H1 (cell line): Measurements from ENCODE around the gene LIN28A. TPM values are rescaled to one million over a fixed set of nuclear protein-coding genes. Genes with fewer than 3 reads are reported as not detected.

ENCODE experiments used
- CTCF ChIA-PET: fragments of 300-600 bp; sonication (Branson Sonifier 250); formaldehyde crosslinking; loops from one replicate; lab custom pipeline; 2021; ENCODE audit not compliant: partially characterized antibody; lab: Charles Lee
- POLR2A ChIA-PET: fragments of 300-600 bp; sonication (Branson Sonifier 250); formaldehyde crosslinking; loops from one replicate; lab custom pipeline; 2021; ENCODE audit warnings: inconsistent platforms; ENCODE audit not compliant: partially characterized antibody; lab: Charles Lee
- DNase-seq, 2 experiments: peaks; one replicate each; pipeline versions ENCODE4 v3.0.0 to v3.0.0-alpha.2; 2010 to 2022; ENCODE audit warnings: low spot score in 2 of 2, low read depth in 1 of 2, mixed read lengths in 1 of 2
- FAIRE-seq: peaks from 2 replicates; lab custom pipeline; 2011; peaks lifted over from hg19 to GRCh38; lab: Jason Lieb, UNC
- H2AFZ ChIP-seq: 2 replicates; pipeline ENCODE4 v1.8.1; 2012; ENCODE audit warnings: low read length, inconsistent platforms
- H2AK5ac ChIP-seq: 2 replicates; pipeline ENCODE4 v1.6.1; 2013; ENCODE audit warnings: low read depth, low read length
- H2BK120ac ChIP-seq: replicated peaks from 2 replicates; pipeline ENCODE3; 2013; ENCODE audit warnings: low read depth, low read length, inconsistent platforms
- H2BK12ac ChIP-seq: 2 replicates; pipeline ENCODE4 v1.6.1; 2013; ENCODE audit warnings: low read depth, low read length
- H2BK15ac ChIP-seq: 2 replicates; pipeline ENCODE4 v1.6.1; 2013; ENCODE audit warnings: low read length
- H2BK20ac ChIP-seq: 2 replicates; pipeline ENCODE4 v1.6.1; 2013; ENCODE audit warnings: low read length
- H2BK5ac ChIP-seq: 2 replicates; pipeline ENCODE4 v1.6.1; 2013; ENCODE audit warnings: low read depth, low read length
- H3K14ac ChIP-seq: 2 replicates; pipeline ENCODE4 v1.6.1; 2013; ENCODE audit warnings: inconsistent platforms; ENCODE audit not compliant: insufficient read length
- H3K18ac ChIP-seq: 2 replicates; pipeline ENCODE4 v1.6.1; 2013; ENCODE audit warnings: low read length; ENCODE audit errors: extremely low read depth
- H3K23ac ChIP-seq: 2 replicates; pipeline ENCODE4 v1.6.1; 2013; ENCODE audit warnings: inconsistent platforms; ENCODE audit not compliant: insufficient read length
- H3K23me2 ChIP-seq: 2 replicates; pipeline ENCODE4 v1.6.1; 2013; ENCODE audit warnings: low read depth, low read length
- H3K27ac ChIP-seq: 2 replicates; pipeline ENCODE4 v1.6.1; 2011; ENCODE audit warnings: low read depth, low read length, inconsistent platforms
- H3K27me3 ChIP-seq, 4 experiments: replicated peaks in 1 of 4; 1 replicate in 1 of 4; 2 replicates in 3 of 4; pipeline versions ENCODE4 v1.6.1 to v1.8.1; 2011 to 2013; ENCODE audit warnings: low read length in 3 of 4, mild to moderate bottlenecking in 3 of 4, inconsistent platforms in 2 of 4, mixed read lengths in 2 of 4, moderate library complexity in 1 of 4; ENCODE audit not compliant: control insufficient read depth in 3 of 4, insufficient read depth in 3 of 4; ENCODE audit errors: extremely low read depth in 1 of 4
- H3K36me3 ChIP-seq, 4 experiments: 2 replicates each; pipeline versions ENCODE4 v1.6.1 to v1.8.1; 2011 to 2013; ENCODE audit warnings: mild to moderate bottlenecking in 4 of 4, low read length in 3 of 4, moderate library complexity in 2 of 4, control low read depth in 1 of 4, inconsistent platforms in 1 of 4; ENCODE audit not compliant: insufficient read depth in 4 of 4, control insufficient read depth in 2 of 4
- H3K4ac ChIP-seq: replicated peaks from 2 replicates; pipeline ENCODE3; 2013; ENCODE audit warnings: low read length, low read depth, mixed read lengths, inconsistent platforms; ENCODE audit not compliant: insufficient read length
- H3K4me1 ChIP-seq, 4 experiments: replicated peaks in 1 of 4; 1 replicate in 1 of 4; 2 replicates in 3 of 4; pipeline versions ENCODE4 v1.6.1 to v1.8.1; 2011 to 2013; ENCODE audit warnings: low read length in 3 of 4, inconsistent platforms in 2 of 4, mixed read lengths in 1 of 4; ENCODE audit not compliant: insufficient read depth in 4 of 4, control insufficient read depth in 3 of 4
- H3K4me2 ChIP-seq, 2 experiments: 2 replicates each; pipeline versions ENCODE4 v1.6.1 to v1.8.1; 2011 to 2013; ENCODE audit warnings: low read depth in 2 of 2, low read length in 2 of 2, control low read depth in 1 of 2, inconsistent platforms in 1 of 2, mild to moderate bottlenecking in 1 of 2; ENCODE audit not compliant: insufficient read depth in 1 of 2
- H3K4me3 ChIP-seq, 4 experiments: fragments of 200-600, 300-600 bp in 1 of 4; sonication (generic), shearing (Covaris generic), sonication (Bioruptor Twin) in 1 of 4; 2 replicates each; pipeline versions ENCODE4 v1.5.1 to v1.8.1; 2011 to 2016; ENCODE audit warnings: low read length in 4 of 4, low read depth in 3 of 4, control low read depth in 2 of 4, inconsistent platforms in 2 of 4, mild to moderate bottlenecking in 2 of 4, mixed read lengths in 1 of 4, moderate library complexity in 1 of 4; ENCODE audit not compliant: insufficient read depth in 2 of 4; ENCODE audit errors: extremely low read depth in 1 of 4
- H3K56ac ChIP-seq: replicated peaks from 2 replicates; pipeline ENCODE3; 2013; ENCODE audit warnings: low read depth, mild to moderate bottlenecking, mixed read lengths, low read length, inconsistent platforms; ENCODE audit not compliant: insufficient read length
- H3K79me1 ChIP-seq: 2 replicates; pipeline ENCODE4 v1.6.1; 2013; ENCODE audit warnings: low read depth, low read length, control low read depth
- H3K79me2 ChIP-seq, 2 experiments: 2 replicates each; pipeline versions ENCODE4 v1.6.1 to v1.8.1; 2012 to 2013; ENCODE audit warnings: low read length in 2 of 2, mild to moderate bottlenecking in 2 of 2, inconsistent platforms in 1 of 2; ENCODE audit not compliant: insufficient read depth in 2 of 2, control insufficient read depth in 1 of 2
- H3K9ac ChIP-seq, 4 experiments: replicated peaks in 1 of 4; 1 replicate in 1 of 4; 2 replicates in 3 of 4; pipeline versions ENCODE4 v1.6.1 to v1.8.1; 2011 to 2013; ENCODE audit warnings: low read depth in 3 of 4, low read length in 3 of 4, control low read depth in 2 of 4, mild to moderate bottlenecking in 2 of 4, moderate library complexity in 2 of 4, inconsistent platforms in 1 of 4; ENCODE audit errors: extremely low read depth in 1 of 4
- H3K9me3 ChIP-seq, 2 experiments: 2 replicates each; pipeline versions ENCODE4 v1.6.1 to v1.8.1; 2012 to 2013; ENCODE audit warnings: mild to moderate bottlenecking in 2 of 2, moderate library complexity in 2 of 2, control low read depth in 1 of 2, inconsistent platforms in 1 of 2, low read depth in 1 of 2, low read length in 1 of 2, mixed read lengths in 1 of 2; ENCODE audit not compliant: insufficient read depth in 2 of 2
- H4K20me1 ChIP-seq, 2 experiments: replicated peaks in 1 of 2; 2 replicates each; pipeline versions ENCODE3 to v1.8.1; 2011 to 2013; ENCODE audit warnings: inconsistent platforms in 2 of 2, low read length in 2 of 2, mild to moderate bottlenecking in 1 of 2; ENCODE audit not compliant: insufficient read depth in 2 of 2, control insufficient read depth in 1 of 2
- H4K5ac ChIP-seq: 2 replicates; pipeline ENCODE4 v1.6.1; 2013; ENCODE audit warnings: low read length, low read depth, mixed read lengths, inconsistent platforms; ENCODE audit not compliant: insufficient read length
- H4K8ac ChIP-seq: 2 replicates; pipeline ENCODE4 v1.8.0; 2013; ENCODE audit warnings: mild to moderate bottlenecking, moderate library complexity, low read length, inconsistent platforms; ENCODE audit not compliant: insufficient read depth; ENCODE audit errors: extremely low read depth
- H4K91ac ChIP-seq: replicated peaks from 2 replicates; pipeline ENCODE3; 2013; ENCODE audit warnings: low read length, mixed read lengths, inconsistent platforms; ENCODE audit not compliant: insufficient read length
- POU5F1 ChIP-seq: IDR thresholded peaks from 2 replicates; pipeline ENCODE4 v1.6.1; 2011; ENCODE audit warnings: low read depth, mild to moderate bottlenecking, low read length, moderate library complexity
- RBBP5 ChIP-seq: IDR thresholded peaks from 2 replicates; pipeline ENCODE4 v1.7.1; 2012; ENCODE audit warnings: low read depth, mild to moderate bottlenecking, inconsistent platforms, low read length, moderate library complexity, borderline replicate concordance
- RNF2 ChIP-seq: fragments of 200-900, 300-1000 bp; sonication (generic); IDR thresholded peaks from 2 replicates; pipeline ENCODE4 v1.7.1; 2016; ENCODE audit warnings: borderline replicate concordance, low read depth, mild to moderate bottlenecking, antibody characterized with exemption, low read length; ENCODE audit not compliant: poor library complexity, severe bottlenecking; ENCODE audit errors: missing control alignments
- TEAD4 ChIP-seq: IDR thresholded peaks from 2 replicates; pipeline ENCODE4 v1.6.1; 2012; ENCODE audit warnings: low read depth, low read length, inconsistent platforms, mixed read lengths
- ZNF274 ChIP-seq: IDR thresholded peaks from 2 replicates; pipeline ENCODE4 v1.7.0; 2012; ENCODE audit warnings: low read length, borderline replicate concordance; ENCODE audit errors: extremely low read depth
- WGBS, 2 experiments: shearing (Covaris generic) in 1 of 2; methylation state at CpG; one replicate each; pipeline versions ENCODE4 v1.1.6 to v1.1.7; 2013 to 2015; ENCODE audit warnings: low lambda C conversion rate in 2 of 2, mixed read lengths in 2 of 2, inconsistent platforms in 1 of 2, low coverage in 1 of 2, missing lambda C conversion rate in 1 of 2; ENCODE audit not compliant: insufficient replicate concordance in 2 of 2, insufficient coverage in 1 of 2, insufficient read length in 1 of 2; ENCODE audit errors: extremely low coverage in 1 of 2, missing lambda C conversion rate in 1 of 2; 5-methylcytosine and 5-hydroxymethylcytosine counted together
- polyA plus RNA-seq, 7 experiments: library from polyadenylated mRNA; depleted of rRNA in 3 of 7; stranded (reverse) in 5 of 7; unstranded in 2 of 7; fragments of >200 nt in 5 of 7; fragments of 200-250 nt in 2 of 7; gene quantifications; 1 replicate in 5 of 7; 2 replicates in 1 of 7; 4 replicates in 1 of 7; pipeline versions ENCODE4 v1.2.1 to v1.2.3, GENCODE V29; 2011 to 2013; ENCODE audit warnings: missing spikeins in 2 of 7, mixed read lengths in 2 of 7
- total RNA-seq: library from RNA; stranded (reverse); fragmentation: NEBNext Ultra II Directional; extraction: Animal tissue kit (Norgen Biotek cat#: 25700); gene quantifications from 2 replicates; pipeline ENCODE4 v1.2.1, GENCODE V29; 2021

Gene LIN28A
- total and polyA plus RNA-seq, 2 of the 8 experiments (the other 6 are each of a cell fraction or from before 2014, with no cell fraction given), result 403 to 1,486 TPM

DNA sequence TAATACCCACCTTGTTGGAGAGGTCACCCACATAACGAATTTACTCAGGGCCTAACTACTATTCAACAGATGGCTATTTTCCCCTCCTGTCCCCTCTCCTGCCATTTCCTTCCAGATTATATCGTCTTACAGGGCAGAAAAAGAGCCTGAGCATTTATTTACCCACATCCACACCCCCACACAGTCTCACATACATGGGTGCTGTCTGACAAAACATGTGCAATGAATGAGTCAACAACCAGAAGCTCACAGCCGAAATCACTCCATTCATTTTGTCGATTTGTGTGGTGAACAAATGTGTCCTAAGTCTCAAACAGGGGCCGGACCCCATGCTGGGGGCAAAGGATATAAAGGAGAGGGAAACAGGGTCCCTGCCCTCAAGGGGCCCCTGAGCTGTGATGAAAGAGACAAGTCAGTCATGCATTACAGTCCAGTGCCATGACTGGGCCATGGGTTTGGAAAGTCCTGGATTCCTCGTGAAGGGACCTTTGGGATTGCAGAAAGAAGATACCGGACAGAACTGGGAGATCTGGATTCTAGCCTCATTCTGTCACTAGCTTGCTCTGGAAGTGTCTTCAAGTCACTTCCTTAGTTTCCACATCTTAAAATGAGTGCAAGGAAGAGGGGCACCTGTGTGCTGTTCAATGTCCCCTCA, 21.7 kb upstream of the LIN28A start:
- Histone ChIP-seq H3K4ac (no peak overlapping the region), H4K91ac (no peak overlapping the region), H2BK20ac (no peak overlapping the region), H3K9me3 (no peaks in the 10 kb centered on the region), H3K4me3 (no peak overlapping the region), H4K20me1 (no peaks in the 10 kb centered on the region), H2BK120ac (no peak overlapping the region), H3K79me1 (no peaks in the 10 kb centered on the region; the same call in 1 of the 2 replicates), H3K27me3 (no peaks in the 10 kb centered on the region), H3K4me2 (no peak overlapping the region), H2BK5ac (no peak overlapping the region), H3K27ac (no peak overlapping the region), H3K4me1 (peaks cover 1 to 10% (median 3%) of the 10 kb centered on the region in 4 experiments; a peak in 6 of 7 replicates), H2AK5ac (no peak overlapping the region), H4K8ac (no peak overlapping the region), H3K79me2 (no peaks in the 10 kb centered on the region), H2AFZ (peak overlapping the region; percentile 15; the same call in 1 of the 2 replicates), H3K9ac (no peak overlapping the region), H3K14ac (no peak overlapping the region), H2BK15ac (no peak overlapping the region), H3K56ac (no peak overlapping the region), H3K23me2 (no peaks in the 10 kb centered on the region; the same call in 1 of the 2 replicates), H3K23ac (no peak overlapping the region), H4K5ac (no peak overlapping the region), H3K18ac (no peak overlapping the region), H3K36me3 (no peaks in the 10 kb centered on the region), H2BK12ac (no peak overlapping the region)
- ChIA-PET CTCF (interaction anchor here (0.8 to 9.4 kb wide), 12 partner anchors 9 to 114 kb away, joined by 3 to 90 read pairs (median 4); no protein-coding TSS in a partner anchor), POLR2A (interaction anchor here (15.3 kb wide), 1 partner anchor 22 kb away, joined by 166 read pairs; the partner anchor contains the start of gene LIN28A)
- FAIRE-seq (no peak), DNase-seq (no peak)
- TF ChIP-seq RNF2 (no peak), ZNF274 (no peak), TEAD4 (no peak), RBBP5 (no peak), POU5F1 (no peak)
- 84% methylated on average over 7 of the region's 7 CpGs; no CpG with 5 or more reads in 1 of the 2 experiments for WGBS, 2 experiments
